Gastrocnemius medialis (tissue), 4 donors: ENCODE data around the gene TCAP.
A peak's percentile ranks its signal among the peaks of the same experiment; 100 is the strongest.

Experiments used
- CTCF ChIP-seq, 5 experiments: fragments of 450-650 bp in 3 of 5; fragments of 200-600 bp in 2 of 5; sonication (generic) in 2 of 5; IDR thresholded peaks in 4 of 5; conservative IDR thresholded peaks in 1 of 5; 1 replicate in 4 of 5; 2 replicates in 1 of 5; pipeline ENCODE4 v1.5.1; 2016 to 2019; ENCODE audit warnings: antibody characterized with exemption in 5 of 5, mild to moderate bottlenecking in 3 of 5, moderate library complexity in 3 of 5
- POLR2A ChIP-seq, 2 donors: fragments of 450-650 bp; IDR thresholded peaks; one replicate each; pipeline ENCODE4 v1.6.1; 2017; ENCODE audit warnings: antibody characterized with exemption in 2 of 2, mild to moderate bottlenecking in 2 of 2, moderate library complexity in 2 of 2

GRCh38 chr17:39621523-39622379 lies 43.4 kb upstream of the TCAP start:
- TF ChIP-seq CTCF (IDR thresholded peaks at IDR 0.05 in 4 of 5, conservative IDR thresholded peaks at IDR 0.05 in 1 of 5) (peak; percentile 97 to 99 (median 99)), POLR2A (IDR thresholded peaks at IDR 0.05) (no peak)
